GM12801 (cell line): ENCODE data around the gene E2F1.

Experiments
- TF ChIP-seq, protein P1 (sequence below): IDR thresholded peaks from one replicate; pipeline ENCODE4 v1.5.1; 2011; ENCODE audit warnings: control low read depth; ENCODE audit not compliant: insufficient read length; ENCODE audit errors: extremely low read depth

The E2F1 gene

DNA sequence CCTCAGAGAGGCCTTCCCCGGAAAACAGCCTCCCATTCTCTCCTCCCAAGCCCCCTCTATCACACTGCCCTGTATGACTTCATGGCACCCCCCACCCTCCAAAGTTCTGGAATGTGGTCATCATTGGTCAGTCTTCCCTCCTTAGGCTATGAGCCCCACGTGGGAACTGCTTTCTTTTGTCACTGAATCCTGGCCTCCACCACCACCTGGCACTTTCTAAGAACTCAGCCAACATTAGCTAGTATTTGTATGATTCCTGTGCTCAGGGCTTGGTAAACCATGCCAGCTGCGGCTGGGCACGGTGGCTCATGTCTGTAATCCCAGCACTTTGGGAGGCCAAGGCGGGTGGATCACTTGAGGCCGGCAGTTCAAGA, 8.4 kb upstream of the E2F1 start:
- TF ChIP-seq, protein P1, sequence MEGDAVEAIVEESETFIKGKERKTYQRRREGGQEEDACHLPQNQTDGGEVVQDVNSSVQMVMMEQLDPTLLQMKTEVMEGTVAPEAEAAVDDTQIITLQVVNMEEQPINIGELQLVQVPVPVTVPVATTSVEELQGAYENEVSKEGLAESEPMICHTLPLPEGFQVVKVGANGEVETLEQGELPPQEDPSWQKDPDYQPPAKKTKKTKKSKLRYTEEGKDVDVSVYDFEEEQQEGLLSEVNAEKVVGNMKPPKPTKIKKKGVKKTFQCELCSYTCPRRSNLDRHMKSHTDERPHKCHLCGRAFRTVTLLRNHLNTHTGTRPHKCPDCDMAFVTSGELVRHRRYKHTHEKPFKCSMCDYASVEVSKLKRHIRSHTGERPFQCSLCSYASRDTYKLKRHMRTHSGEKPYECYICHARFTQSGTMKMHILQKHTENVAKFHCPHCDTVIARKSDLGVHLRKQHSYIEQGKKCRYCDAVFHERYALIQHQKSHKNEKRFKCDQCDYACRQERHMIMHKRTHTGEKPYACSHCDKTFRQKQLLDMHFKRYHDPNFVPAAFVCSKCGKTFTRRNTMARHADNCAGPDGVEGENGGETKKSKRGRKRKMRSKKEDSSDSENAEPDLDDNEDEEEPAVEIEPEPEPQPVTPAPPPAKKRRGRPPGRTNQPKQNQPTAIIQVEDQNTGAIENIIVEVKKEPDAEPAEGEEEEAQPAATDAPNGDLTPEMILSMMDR, result no peak

DNA sequence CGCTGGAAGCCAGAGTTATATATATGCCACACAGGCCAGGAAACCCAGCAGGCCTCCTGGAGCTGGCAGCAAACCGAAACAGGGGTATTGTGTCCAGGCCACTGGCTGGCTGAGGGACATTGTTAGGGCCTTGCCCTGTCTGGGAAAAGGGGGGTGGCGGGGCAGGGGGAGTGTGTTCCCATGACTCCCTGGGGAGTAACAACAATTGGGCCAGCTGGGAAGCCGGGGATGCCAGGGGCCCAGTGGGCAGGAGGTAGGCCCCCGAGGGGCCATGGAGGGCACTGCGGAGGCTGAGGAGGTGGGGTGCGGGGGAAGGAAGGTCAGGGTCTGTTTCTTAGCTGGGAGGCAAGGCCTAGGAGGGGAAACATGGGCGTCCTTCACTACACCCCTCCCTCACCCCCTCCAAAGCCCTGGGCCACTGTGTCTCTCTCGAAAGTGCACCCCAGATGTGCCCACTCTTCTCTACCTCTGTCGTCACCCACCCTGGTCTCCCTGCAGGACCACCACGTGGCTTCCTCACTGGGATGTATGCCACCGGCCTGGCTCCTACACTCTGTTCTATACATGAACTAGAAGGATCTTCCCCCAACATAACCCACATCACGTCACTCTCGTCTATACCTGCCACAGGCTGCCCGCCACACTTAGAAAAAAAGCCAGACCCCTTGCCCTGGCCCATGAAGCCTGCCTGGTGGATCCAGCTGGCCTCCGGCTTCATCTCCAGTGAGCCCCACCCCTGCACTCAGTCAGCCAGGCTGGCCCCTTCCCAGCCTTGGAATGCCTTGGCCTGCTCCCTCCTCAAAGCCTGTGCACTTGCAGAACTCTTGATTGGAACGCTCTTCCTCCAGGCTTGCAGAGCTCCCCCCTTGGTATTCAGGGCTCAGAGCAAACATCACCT, 7.8 kb upstream of the E2F1 start:
- TF ChIP-seq, protein P1, result no peak

DNA sequence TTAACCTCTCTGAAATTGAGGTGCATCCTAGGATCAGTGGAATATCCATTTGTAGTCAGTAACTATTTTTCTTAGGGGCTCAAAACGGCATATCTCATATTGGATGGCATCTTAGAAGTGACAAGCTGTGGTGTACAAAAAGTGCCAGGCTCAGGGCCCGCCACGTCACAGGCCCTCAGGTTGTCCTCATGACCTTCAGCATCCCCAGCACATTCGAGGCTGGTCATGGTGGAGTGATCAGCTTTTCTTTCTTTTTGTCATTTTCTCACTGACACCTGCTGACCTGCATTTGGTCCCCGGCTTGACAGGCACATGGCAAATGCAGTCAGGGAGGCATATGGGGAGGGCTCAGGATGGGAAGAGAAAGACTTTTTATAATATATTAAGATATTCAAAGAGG, 7.1 kb upstream of the E2F1 start:
- TF ChIP-seq, protein P1, result no peak

DNA sequence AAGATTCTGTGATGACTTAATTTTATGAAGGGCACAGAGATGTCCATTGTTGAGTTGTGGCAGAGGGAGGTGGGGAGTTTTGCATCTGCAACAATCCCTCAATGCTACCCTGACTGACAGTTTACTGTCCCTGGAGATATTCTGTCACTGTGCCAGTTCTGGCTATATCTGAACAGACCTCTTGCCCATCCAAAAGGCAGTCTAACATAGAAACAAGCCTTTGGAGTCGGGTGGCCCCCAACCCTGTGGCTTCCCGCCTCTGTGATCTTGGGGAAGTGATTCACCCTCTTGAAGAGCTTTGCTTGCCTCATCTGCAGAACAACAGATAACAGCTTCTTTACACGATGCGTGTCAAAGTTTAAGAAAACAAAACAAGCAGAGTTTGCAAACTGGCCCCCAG, 3.8 kb upstream of the E2F1 start:
- TF ChIP-seq, protein P1, result no peak

DNA sequence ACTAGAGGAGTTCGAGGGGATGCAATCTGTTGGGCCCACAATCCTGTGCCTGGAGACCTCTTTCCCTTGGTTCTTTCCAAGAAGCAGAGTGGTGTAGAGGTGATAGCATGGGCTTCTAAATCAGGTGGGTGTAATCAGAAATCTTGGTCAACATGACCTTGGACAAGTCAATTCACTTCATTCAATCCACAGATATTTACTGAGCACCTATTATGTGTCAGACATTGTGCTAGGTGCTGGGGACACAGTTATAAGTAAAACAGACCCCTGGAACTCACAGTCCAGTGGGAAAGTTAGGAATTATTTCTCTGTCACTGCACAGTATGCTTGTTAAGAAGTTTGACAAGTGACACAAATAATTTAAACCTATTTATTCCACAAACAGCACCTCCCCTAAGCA, 3.3 kb upstream of the E2F1 start:
- TF ChIP-seq, protein P1, result no peak

DNA sequence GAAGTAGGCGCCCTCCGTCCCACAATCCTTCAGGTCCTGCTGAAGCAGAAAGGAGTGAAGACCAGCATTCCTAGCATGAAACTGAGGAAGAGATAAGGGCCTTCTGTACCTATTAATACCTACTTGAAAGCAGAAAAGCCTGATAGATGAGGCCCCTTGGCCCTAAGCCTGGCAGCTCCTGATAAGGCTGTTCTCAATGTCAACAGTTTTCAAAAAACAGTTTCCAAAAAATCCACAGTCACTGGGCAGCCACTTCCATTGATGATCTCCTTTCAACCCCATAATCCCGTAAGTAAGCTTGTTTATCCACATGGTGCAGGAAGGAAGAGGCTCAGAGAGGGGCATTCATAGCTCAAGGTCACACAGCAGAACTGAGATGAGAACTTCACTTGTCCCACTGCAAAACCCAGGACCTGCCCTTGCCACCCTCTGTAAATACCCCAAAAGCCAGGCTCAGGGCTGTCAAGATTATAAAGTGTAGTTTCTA, 2.8 kb upstream of the E2F1 start:
- TF ChIP-seq, protein P1, result no peak

DNA sequence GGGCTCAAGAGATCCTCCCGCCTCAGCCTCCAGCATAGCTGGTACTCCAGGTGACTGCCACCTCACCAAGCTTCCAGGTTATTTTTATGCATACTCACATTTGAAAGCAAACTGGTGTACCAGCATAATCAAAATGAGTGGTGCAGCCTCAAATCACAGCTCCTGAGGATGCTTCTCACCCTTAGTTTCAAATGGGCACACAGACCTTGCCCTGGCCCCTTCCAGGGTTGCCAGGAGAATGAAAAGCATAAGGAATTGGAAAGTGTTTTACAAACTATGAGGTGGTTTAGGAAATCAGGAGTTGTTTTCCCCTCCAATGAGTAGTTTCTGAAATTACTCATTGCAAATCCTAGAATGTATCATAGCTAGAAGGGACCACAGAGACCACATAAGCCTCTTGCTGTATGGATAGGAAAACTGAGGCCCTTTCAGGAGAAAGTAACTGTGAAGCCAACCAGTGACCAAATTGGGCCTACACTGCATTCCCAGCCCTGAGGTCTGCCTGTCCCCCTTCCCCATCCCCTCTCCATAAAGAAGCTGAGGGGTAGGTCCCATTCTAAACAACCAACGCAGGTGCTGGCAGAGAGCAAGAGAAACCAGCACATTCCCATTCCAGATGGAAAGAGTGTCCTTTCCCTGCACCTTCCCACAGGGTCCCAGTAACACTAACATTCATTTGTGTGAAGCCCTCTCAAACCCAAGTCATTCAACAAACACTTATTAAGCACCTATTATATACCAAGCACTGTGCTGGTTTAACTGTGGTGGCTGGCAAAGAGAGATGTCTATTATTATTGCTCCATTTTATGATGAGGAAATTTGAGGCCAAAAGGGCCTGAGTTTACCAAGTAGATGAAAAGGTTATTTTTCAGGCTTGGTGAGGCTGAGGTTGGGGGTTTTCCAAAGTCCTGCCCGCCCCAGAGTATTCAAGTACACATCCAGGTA, 2.1 kb upstream of the E2F1 start:
- TF ChIP-seq, protein P1, result no peak
